ENCODE results near the gene PRPS2.

The PRPS2 gene

DNA sequence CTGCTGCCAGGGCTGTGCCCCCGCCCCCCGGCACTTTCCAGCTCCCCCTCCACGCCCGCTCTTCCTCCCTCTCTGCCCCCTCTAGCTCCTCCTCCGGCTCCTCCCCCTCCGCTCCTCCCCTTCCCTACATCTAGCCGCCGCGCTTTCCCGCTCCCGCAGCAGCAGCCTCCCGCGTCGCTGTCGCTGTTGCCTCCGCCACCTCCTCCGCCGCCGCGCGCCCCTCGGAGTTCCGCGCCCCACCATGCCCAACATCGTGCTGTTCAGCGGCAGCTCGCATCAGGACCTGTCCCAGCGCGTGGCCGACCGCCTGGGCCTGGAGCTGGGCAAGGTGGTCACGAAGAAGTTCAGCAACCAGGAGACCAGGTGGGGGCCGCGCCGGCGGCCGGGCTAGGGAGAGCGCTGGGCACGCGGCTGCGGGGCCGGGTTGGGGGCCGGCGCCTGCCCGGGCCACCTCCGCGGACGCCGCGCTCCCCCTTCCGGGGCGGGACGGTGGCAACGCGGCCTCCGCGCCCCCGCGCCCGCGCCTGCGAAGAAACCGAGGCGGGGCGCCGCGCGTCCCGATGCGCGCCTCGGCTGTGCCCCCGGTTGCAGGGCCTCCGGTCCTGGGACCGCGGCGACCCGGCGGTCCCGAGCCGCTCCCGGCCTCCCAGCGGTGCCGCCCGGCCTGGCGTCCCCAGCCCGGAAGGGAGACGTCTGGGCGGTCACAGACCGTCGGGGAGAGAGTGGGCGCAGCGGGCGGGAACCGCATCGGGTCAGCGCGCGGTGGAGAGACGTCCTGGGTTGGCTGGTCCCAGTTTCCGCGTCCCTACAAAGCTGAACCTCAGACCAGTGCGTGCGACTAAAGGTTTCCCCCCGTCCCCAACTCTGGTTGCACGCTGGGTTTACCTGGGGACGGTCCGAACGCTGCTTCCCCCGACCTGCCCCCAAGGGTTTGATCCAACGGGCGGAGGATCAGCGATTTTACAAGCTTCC lies at the start of gene PRPS2:
TSS of gene PRPS2 (plus strand) at position 156 of the 972 bp plus-strand sequence. CDS start at position 242, 86 bp downstream.
- TF ChIP-seq GATA1 (IDR thresholded peaks at IDR 0.05; ENCODE audit: low read depth, low read length) (no peak), POLR2A (IDR thresholded peaks at IDR 0.05; ENCODE audit: low read length) (peak; percentile 55)
- peak; percentile 72 to 76 for DNase-seq

- DNase-seq = no peak
- no peak for TF ChIP-seq GATA1 (IDR thresholded peaks at IDR 0.05; ENCODE audit: low read depth, low read length)
- no peak for TF ChIP-seq POLR2A (IDR thresholded peaks at IDR 0.05; ENCODE audit: low read length)
Measured at GRCh38 chrX:12741416-12741815, 49.8 kb upstream of the PRPS2 start.

- no peak for DNase-seq
- TF ChIP-seq GATA1 (IDR thresholded peaks at IDR 0.05; ENCODE audit: low read depth, low read length) = no peak
- TF ChIP-seq POLR2A (IDR thresholded peaks at IDR 0.05; ENCODE audit: low read length) = no peak
Measured at GRCh38 chrX:12747433-12747832, 43.8 kb upstream of the PRPS2 start.

DNA sequence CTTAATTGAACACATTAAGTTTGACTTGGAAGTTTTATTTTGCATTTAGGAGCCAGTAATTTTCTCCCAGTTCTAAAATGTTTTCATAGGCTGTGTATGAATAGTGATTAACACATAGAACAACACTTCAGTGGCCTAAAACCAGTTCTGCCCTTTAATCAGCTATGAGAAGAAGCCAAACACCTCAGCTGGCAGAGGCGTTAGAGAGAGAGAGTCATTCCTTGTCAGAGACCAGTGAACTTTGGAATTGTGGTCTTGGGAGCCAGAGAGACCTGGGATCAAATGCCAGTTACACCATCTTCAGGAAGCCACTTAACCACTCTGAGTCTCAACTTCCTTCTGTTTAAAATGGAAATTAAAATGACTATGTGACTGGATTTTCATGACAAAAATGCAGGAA lies 39.3 kb upstream of the PRPS2 start:
- no peak for TF ChIP-seq POLR2A (IDR thresholded peaks at IDR 0.05; ENCODE audit: low read length)
- TF ChIP-seq GATA1 (IDR thresholded peaks at IDR 0.05; ENCODE audit: low read depth, low read length) = no peak
- no peak for DNase-seq

DNA sequence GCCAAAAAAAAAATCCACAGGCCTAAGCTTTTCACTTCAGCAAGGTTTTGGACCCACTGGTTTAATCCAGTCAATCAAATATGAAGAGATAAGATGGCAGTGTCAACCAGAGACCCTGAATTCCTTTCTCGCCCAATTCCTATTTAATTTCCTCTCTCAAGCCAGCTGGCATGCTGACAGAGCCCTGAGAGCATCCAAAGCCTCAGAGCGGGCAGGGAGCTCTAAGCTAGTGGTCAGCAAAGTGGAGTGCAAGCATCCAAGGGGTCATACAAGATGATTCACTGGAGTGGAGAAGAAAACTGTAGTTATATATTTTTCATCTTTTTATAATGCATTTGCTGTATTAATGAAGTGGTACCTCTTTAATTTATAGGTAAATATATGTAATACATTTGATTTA lies 37.8 kb upstream of the PRPS2 start:
- no peak for TF ChIP-seq GATA1 (IDR thresholded peaks at IDR 0.05; ENCODE audit: low read depth, low read length)
- no peak for DNase-seq

DNA sequence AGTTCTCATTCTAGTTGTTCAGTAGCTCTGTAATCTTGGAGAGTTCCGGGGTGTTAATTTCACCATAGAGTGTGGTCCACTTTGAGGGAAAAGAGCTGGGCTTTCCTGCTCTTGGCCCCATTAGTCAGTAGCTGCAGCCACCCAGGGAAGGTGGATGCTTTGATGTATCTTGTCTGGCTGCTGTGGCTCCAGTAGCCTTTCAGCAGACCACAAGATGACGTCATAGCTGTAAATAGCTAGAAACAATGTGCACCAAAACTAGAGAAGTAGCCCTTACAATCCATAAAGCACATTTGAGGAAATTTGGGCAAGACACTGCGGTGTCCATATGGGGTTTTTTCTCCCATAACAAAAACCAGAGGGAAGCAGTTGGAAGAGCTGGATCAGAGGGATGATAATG lies 32.9 kb upstream of the PRPS2 start:
- DNase-seq = no peak
- TF ChIP-seq GATA1 (IDR thresholded peaks at IDR 0.05; ENCODE audit: low read depth, low read length) (no peak), POLR2A (IDR thresholded peaks at IDR 0.05; ENCODE audit: low read length) (no peak)

DNA sequence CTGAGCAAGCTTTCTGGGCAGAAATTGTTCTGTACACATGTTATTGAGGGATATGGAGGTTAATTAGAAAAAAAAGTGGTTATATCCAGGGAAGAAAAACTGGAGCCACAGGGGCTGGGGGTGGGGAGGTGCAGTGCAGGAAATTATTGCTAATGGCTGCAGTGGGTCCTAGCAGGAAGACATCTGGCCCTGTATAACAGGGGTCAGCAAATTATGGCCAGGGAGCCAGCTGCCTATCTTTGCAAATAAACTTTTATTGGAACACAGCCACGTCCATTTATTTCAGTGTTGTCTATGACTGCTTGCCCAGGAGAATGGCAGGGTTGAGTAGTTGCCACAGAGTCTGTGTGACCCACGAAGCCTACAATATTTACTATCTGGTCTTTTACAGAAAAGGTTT lies 23.4 kb upstream of the PRPS2 start:
- no peak for TF ChIP-seq POLR2A (IDR thresholded peaks at IDR 0.05; ENCODE audit: low read length)
- TF ChIP-seq GATA1 (IDR thresholded peaks at IDR 0.05; ENCODE audit: low read depth, low read length) = no peak

DNA sequence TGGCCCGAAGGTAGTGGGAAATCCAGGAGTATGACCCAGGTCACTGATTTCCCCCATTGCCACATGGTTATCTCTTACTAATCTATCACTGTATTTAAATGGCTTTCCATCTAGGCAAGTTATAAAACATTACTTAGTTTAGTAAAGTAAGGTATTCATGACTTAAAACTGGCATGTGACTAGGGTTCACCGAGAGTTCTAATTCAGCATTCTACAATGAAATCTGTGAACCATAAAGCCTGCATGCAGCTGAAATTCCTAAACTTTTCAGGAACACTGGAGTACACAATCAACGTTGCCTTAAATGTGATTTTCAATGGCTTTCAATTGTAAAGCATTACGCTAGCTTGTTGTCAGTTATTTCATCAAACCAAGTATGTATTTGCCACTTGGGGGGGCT lies 22.7 kb upstream of the PRPS2 start:
- no peak for DNase-seq
- no peak for TF ChIP-seq GATA1 (IDR thresholded peaks at IDR 0.05; ENCODE audit: low read depth, low read length)
- no peak for TF ChIP-seq POLR2A (IDR thresholded peaks at IDR 0.05; ENCODE audit: low read length)

More for the DNA sequence above, 23.4 kb upstream of the PRPS2 start:
- no peak for DNase-seq

DNA sequence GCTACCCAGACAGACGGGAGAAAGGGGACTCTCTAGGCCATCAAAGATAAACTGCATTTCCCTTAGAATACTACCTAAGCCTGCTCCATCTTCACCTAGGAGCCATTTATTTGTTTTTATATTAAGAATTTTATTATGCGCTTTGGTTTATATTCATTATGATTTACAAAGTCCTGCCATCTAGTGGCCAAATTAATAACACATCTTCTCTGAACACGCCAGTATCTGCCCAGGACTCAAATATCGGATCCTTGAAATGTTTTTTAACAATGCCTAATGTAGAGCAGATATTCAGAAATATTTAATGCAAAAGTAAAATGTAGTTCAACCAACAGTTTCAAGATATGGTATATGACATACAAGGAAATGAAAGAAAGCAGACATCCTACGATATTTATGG lies 20.8 kb upstream of the PRPS2 start:
- TF ChIP-seq POLR2A (IDR thresholded peaks at IDR 0.05; ENCODE audit: low read length) (no peak), GATA1 (IDR thresholded peaks at IDR 0.05; ENCODE audit: low read depth, low read length) (no peak)
- peak; percentile 1 to 32 for DNase-seq

GRCh38 chrX:12771445-12772069 lies 19.7 kb upstream of the PRPS2 start:
- no peak for TF ChIP-seq POLR2A (IDR thresholded peaks at IDR 0.05; ENCODE audit: low read length)
- TF ChIP-seq GATA1 (IDR thresholded peaks at IDR 0.05; ENCODE audit: low read depth, low read length) = no peak
- peak; percentile 79 to 82 for DNase-seq

- no peak for DNase-seq
Measured at GRCh38 chrX:12777670-12778069, 13.5 kb upstream of the PRPS2 start.

GRCh38 chrX:12779534-12779933 lies 11.7 kb upstream of the PRPS2 start:
- TF ChIP-seq GATA1 (IDR thresholded peaks at IDR 0.05; ENCODE audit: low read depth, low read length) (no peak), POLR2A (IDR thresholded peaks at IDR 0.05; ENCODE audit: low read length) (no peak)
- DNase-seq = no peak

More at GRCh38 chrX:12777670-12778069, 13.5 kb upstream of the PRPS2 start:
- TF ChIP-seq POLR2A (IDR thresholded peaks at IDR 0.05; ENCODE audit: low read length) = no peak
- no peak for TF ChIP-seq GATA1 (IDR thresholded peaks at IDR 0.05; ENCODE audit: low read depth, low read length)

DNA sequence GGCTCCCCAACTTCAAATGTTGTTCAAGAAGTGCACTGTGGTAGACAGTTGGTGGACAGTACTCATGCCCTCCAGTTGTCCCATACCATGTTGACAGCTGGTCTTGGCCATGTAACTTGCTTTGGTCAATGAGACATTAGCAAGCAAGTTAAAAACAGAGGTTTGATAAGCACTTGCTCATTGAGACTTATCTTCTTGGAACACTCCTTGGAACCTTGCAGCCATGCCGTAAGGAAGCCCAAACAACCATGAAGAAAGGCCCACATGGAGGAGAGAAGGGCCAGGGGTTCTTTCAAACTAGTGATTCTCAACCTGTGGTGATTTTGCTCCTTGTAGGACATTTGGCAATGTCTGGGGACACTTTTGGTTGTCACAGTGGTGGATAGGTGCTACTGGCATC lies 2.6 kb upstream of the PRPS2 start:
- DNase-seq = peak in 1 of 2 experiments; percentile 3
- TF ChIP-seq POLR2A (IDR thresholded peaks at IDR 0.05; ENCODE audit: low read length) (no peak), GATA1 (IDR thresholded peaks at IDR 0.05; ENCODE audit: low read depth, low read length) (no peak)

- TF ChIP-seq POLR2A (IDR thresholded peaks at IDR 0.05; ENCODE audit: low read length) (no peak), GATA1 (IDR thresholded peaks at IDR 0.05; ENCODE audit: low read depth, low read length) (no peak)
- no peak for DNase-seq
Measured at GRCh38 chrX:12789976-12790375, 1.2 kb upstream of the PRPS2 start.

All from erythroblast (primary cell).